ENCODE results near the gene SLC2A11.

DNA sequence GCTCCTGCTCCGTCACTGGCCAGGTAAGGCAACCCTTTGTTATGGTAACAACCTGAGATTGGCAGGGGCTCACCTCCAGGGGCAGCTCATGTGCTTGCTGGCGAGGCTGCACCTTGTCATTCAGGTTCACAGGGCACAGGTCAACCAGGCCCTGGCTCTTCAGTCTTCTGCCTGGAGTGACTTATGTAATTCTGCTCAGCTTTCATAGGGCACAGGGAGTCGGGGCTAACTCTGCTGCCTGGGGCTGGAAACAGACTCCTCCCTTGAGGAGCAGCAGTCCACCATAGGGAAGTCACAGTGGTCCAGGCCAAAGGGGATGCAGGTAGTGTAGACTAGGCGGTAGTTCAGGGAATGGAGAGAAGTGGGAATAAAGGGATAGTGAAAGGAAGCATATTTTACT, 35.0 kb downstream of the SLC2A11 start:
- TF ChIP-seq, protein P1, sequence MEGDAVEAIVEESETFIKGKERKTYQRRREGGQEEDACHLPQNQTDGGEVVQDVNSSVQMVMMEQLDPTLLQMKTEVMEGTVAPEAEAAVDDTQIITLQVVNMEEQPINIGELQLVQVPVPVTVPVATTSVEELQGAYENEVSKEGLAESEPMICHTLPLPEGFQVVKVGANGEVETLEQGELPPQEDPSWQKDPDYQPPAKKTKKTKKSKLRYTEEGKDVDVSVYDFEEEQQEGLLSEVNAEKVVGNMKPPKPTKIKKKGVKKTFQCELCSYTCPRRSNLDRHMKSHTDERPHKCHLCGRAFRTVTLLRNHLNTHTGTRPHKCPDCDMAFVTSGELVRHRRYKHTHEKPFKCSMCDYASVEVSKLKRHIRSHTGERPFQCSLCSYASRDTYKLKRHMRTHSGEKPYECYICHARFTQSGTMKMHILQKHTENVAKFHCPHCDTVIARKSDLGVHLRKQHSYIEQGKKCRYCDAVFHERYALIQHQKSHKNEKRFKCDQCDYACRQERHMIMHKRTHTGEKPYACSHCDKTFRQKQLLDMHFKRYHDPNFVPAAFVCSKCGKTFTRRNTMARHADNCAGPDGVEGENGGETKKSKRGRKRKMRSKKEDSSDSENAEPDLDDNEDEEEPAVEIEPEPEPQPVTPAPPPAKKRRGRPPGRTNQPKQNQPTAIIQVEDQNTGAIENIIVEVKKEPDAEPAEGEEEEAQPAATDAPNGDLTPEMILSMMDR (conservative IDR thresholded peaks at IDR 0.05; ENCODE audit: low read depth, low read length) = no peak
- no peak for TF ChIP-seq EZH2 (IDR thresholded peaks at IDR 0.05; ENCODE audit: borderline replicate concordance, low read depth, low read length, poor library complexity, severe bottlenecking)
